GM19468 (cell line): ENCODE data around the gene NUP35.

Experiments used
- ATAC-seq: cut with Tn5 transposase; IDR thresholded peaks from one replicate; pipeline ENCODE4 v1.9.1; 2021; ENCODE audit warnings: mild to moderate bottlenecking, moderate library complexity, moderate number of reproducible peaks; ENCODE audit not compliant: unreplicated experiment; ENCODE audit errors: extremely low read depth

Gene NUP35

DNA sequence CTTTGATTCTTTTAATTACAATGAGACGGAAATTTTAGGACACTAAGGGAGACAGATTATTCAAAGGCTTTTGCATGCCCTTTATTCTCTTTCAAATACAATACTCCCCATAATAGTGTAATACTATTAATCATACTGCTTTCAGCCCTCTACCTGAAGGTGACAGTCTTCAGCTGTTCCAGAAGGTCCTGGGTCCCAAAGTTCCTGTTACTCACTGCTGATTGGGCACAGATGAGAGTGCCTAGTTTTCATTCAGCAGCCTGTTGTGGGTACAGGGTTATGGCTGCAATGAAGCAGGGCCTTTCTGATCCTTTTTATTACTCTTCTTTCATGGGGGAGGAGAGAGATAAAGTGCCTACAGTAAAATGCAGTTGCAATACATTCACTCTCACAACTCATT lies 80.2 kb downstream of the NUP35 start:
- no peak for ATAC-seq

DNA sequence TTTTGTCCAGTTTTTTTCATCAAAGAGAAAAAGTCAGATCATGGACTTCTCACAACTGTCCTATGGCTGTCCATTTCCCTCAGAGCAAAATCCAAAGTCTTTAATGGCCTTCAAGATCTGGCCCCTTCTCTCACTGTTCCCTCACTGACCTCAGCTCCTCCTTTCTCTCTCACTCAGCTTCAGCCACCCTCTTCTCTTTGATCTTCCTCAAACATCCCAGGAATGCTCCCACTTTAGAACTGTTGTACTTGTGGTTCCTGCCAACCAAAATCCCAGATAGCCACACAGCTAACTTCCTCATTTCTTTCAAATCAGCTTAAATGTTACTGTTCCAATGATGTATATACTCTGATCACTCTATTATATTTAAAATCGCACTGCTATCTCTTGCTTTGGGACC lies 82.9 kb downstream of the NUP35 start:
- ATAC-seq, result no peak

DNA sequence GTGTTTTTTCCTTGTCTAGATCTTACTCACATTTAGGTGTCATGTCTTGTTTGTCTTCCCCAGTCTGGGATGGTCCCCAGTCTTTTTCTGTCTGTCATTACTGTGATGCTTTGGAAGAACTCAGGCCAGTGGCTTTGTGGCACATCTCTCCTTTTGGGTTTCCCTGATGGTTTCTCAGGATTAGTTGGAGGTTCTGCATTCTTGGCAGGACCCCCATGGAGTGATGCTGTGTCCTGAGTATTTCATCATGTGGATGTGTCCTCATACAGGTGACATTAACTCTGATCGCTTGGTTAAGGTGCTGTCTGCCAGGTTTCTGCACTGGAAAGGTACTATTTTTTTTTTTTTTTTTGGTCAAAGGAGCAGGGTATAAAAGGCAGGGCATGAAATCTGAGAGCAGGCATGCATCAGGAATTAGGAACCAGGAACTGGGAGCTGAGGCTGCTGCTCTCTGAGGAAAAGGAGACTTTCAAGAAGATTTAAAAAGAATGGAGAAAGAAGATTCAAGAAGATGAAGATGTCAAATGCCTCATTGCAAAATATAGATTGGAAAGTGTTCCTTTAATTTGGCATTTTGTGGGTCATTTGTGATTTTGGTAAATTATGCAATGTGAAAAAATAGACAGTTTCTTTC lies 85.3 kb downstream of the NUP35 start:
- no peak for ATAC-seq
